Stimulated activated CD4-positive, alpha-beta T cell treated with anti-CD3 and anti-CD28 coated beads, Interleukin-15, amount 100 ng/mL, for 24 hours (primary cell): ENCODE measurements around the gene AK4.
"Not testable (repeated sequence)": the region's sequence is repeated elsewhere in the genome, so short reads cannot be mapped to it uniquely, and the experiment has no call there.

ENCODE experiments used
- DNase-seq: peaks from one replicate; pipeline ENCODE4 v3.0.0-alpha.2; 2020

Gene AK4

GRCh38 chr1:65150583-65151263, 2.7 kb downstream of the AK4 start:
- no peak for DNase-seq

DNA sequence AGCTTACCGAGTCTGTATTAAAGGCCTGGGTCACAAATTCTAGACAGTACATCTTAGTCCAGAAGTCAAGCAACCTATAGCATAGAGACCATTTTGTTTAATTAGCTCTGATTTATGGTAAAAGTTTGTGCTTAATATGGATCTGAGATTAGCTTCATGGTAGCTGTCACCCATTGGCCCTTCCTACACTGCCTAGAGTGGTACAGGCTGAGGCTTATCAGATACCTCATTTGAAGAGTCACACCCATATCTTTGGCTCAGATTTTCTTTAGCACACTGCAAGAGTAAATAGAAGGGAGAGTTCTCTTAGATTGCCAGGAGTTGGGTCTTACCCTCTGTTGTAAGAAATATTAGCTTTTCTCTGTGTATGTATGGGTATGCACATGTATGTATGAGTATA, 3.6 kb downstream of the AK4 start:
- no peak for DNase-seq

DNA sequence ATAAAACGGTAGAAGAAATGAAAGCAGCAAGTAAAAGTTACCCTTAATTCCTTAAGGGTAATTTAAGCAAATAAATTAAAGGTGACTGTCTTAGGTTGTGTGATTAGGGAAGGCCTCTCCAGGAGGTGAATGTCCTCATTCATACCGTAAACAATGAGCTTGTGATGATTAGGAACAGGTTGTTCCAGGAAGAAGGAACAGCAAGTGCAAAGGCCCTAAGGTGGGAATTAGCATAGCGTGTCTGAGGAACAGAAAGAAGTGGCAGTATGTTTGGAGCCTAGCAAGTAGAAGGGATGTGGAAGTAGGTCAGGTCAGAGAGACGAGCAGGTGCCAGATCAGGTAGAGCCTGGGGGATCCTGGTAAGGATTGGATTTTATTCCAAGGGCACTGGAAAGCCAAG, 5.6 kb downstream of the AK4 start:
- no peak for DNase-seq

- DNase-seq, result no peak
These were observed 9.0 kb downstream of the AK4 start for GRCh38 chr1:65156910-65157545.

- DNase-seq, result no peak
These were observed 9.5 kb downstream of the AK4 start for GRCh38 chr1:65157546-65157941.

GRCh38 chr1:65159291-65159688, 11.3 kb downstream of the AK4 start:
- DNase-seq, result not testable (repeated sequence)

DNA sequence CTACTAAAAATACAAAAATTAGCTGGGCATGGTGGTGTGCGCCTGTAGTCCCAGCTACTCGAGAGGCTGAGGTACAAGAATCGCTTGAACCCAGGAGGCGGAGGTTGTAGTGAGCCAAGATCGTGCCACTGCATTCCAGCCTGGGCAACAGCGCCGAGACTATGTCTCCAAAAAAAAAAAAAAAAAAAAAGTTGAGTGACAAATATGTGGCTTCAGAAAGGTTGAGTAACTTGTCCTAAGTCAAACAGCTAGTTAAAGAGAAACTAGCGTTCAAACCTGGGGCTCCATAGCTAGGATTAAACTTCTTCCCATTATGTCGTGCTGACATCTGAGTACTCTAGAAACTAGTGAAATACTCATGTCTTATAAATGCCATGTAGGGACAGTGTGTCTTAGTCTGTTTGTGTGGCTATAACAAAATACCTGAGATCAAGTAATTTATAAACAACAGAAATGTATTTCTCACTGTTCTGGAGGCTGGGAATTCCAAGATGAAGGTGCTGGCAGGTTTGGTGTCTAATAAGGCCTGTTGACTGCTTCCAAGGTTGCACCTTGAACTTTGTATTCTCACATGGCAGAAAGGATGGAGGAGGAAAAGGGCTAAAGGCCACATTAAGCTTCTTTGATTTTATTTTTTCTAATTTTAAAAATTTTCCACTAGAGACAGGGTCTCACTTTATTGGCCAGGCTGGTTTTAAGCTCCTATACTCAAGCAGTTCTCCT, 12.0 kb downstream of the AK4 start:
- no peak for DNase-seq

- DNase-seq, result no peak
These were observed 15.3 kb downstream of the AK4 start for GRCh38 chr1:65163201-65163805.

- not testable (repeated sequence) for DNase-seq
These were observed 16.1 kb downstream of the AK4 start for GRCh38 chr1:65164101-65164500.

DNA sequence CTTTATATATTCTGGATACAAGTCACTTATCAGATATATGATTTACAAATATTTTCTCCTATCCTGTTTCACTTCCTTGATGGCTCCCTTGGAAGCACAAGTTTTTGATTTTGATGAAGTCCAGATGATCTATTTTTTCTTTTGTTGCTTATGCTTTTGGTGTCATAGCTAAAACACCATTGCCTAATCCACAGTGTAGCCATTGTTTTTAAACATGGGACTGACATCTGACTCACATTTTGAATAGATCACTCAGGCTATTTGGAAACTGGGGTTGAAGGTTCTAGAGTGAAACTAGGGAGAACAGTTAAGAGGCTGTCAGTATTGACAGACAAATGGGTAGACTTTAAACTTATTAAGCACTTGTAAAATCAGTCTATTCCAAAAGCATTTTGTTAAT, 16.6 kb downstream of the AK4 start:
- no peak for DNase-seq

DNA sequence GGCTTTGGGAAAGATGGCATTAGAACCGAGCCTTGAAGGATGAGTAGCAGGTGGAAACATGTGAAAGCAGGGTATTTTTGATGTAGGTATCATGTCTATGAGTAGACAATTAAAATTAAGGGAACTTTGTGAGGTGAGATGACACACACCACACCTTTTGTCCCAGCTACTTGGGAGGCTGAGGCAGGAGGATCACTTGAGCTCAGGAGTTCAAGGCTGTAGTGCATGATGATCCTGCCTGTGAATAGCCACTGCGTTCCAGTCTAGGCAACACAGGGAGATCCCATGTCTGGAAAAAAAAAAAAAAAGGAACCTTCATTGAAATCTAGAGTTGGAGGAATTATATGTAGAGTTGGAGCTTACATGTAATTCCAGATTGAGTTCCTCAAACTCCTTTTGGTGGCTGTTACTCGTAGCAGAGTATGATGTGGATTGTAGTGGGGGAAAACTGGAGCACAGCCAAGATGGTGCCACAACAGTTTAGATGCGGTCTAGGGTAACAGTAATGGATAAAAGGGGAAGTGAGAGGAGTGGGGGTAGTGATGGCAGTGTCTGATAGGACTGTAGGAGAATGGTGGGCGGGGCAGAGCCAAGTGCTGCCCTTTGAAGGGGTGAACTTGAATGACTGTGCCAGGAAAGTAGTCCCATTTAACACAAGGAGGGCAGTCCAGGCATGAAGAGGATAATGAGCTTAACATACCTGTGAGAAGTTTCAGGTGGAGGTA, 17.4 kb downstream of the AK4 start:
- no peak for DNase-seq

- DNase-seq, result no peak
These were observed 18.7 kb downstream of the AK4 start for GRCh38 chr1:65166572-65167305.

DNA sequence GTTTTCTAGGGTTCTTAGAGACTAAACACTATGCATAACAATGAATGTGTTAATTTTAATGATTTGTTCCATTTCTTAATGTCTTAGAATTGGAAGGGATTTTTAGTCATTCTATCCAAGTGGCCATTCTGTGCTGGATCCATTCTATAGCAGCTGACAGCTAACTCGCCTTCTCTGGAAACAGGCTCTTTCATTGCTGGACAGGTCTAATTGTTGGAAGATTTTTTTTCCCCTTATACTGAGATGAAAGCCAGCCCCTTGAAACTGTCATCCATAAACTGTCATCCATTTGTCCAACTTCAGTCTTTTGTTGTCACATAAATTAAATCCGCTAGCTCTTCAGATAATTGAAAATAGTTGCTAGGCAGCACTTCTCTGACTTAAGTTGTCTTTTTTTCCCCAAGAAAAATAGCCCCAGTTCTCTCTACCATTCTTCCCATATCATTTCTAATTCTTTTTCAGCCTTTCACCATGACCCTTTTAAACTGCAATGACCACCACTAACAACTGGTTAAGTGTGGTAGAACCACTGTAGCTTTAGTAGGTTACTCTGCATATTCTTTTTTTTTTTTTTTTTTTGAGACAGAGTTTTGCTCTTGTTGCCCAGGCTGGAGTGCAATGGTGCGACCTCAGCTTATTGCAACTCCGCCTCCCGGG, 19.7 kb downstream of the AK4 start:
- no peak for DNase-seq

GRCh38 chr1:65168867-65169266, 20.9 kb downstream of the AK4 start:
- no peak for DNase-seq

DNA sequence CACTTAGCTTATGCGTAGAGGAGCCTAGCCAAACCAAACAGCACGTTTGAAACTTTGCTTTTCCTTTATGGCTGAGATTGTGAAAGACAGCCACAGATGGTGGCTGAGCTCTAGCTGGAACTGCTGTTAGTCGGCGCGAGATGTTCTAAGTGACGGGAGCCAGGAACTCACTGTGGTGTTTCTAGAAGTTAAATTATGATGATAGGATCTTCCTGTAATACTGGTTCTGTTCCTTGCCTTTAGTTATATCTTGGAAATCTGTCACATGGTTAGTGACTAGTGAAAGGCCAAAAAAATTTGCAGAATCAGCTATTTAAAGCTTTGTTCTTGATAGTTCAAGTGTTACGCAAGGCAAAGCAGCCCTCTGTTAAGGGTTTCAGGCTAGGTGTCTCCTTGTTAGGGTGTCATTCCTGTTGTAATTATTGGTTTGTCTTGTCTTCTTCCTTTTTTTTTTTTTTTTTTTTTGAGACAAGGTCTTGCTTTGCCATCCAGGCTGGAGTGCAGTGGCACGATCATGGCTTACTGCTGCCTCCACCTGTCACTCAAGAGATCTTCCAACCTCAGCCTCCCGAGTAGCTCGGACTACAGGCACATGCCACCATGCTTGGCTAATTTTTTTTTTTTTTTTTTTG, 22.6 kb downstream of the AK4 start:
- DNase-seq, result no peak

DNA sequence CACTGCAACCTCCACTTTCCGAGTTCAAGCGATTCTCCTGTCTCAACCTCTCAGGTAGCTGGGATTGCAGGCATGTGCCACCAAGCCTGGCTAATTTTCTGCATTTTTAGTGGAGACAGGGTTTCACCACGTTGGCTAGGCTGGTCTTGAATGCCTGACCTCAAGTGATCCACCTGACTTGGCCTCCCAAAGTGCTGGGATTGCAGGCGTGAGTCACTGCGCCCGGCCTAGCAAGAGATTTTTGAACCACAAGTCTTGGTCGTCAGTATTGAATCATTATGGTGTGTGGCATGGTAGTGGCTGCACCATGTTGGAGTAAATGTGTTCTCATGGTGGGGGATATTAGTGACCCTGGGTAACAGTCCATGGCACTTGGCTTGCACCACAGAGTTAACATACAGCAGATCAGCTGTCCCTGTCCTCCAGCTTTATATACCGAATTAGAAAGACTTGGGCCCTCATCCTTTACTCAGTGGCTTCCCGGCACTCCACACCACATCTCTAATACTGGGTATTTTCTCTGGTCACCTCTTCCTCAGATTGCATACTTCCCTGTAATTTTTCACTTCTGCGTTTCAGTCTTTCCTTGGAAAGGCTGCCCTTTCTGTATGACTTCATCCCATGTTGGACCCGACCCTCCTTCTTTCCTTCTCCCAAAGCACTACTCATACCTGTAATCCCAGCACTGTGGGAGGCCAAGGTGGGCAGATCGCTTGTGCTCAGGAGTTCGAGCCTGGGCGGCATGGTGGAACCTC, 25.1 kb downstream of the AK4 start:
- no peak for DNase-seq

DNA sequence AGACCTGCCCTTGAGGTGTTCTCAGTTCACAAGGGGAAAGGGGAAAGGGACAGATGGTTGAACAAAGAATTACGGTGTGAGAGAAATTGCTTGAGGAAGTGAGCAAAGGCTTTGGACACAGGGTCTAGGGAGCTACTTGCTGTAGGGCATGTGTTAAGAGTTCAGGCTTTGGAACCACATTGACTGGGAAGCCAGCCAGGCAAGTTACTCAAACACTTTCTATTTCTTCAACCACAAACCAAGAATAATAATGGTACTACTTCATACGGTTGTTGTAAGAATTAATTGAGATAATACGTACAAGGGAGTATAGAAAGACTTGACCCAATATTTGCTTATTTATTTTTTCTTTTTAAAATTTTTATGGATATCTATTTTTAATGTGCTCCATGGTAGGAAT, 26.6 kb downstream of the AK4 start:
- DNase-seq, result no peak

DNA sequence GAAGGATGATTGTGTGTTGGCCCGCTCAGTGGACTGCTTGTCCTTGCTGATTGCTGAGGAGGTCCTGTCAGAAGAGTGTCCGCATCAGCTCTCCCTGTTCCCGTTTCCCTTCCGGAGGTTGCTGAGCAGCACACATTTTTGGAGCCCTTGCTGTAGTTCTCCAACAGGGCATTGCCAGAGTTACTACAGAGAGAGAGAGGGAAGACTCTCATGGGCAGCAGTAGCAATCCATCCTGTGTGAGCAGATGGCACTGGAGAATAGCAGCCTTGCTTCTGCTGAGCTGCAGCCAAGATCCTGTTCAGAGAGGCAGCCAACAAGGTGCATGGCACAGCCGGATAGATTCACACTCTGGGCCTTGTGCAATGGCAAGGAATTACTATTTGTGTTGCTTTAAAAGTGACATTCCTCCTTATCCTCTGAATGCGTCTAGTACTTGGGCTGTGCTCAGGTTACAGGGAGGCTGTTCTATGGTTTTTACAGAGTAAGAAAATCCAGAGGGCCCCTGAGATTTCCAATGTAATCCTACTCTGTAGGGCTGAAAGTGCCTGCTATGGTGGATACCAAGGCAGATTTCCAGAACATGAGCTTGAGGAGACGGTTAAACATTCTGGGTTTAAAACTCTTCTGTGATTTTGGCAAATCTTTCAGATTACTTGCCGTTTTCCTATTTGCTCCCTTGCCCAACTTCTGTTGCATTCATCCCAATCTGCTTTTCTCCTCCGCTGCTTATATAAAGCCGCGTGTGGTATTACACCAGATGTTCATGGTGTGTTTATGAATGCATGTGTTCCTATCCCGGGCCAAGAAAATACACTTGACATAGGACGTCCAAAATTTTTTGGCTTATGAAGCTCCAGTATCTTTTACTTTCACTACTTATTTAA, 27.4 kb downstream of the AK4 start:
- no peak for DNase-seq

GRCh38 chr1:65176056-65176450, 28.1 kb downstream of the AK4 start:
- no peak for DNase-seq

- DNase-seq, result no peak
These were observed 28.6 kb downstream of the AK4 start for GRCh38 chr1:65176591-65176990.
